ENCODE data around the gene SLC35F3.

- TF ChIP-seq POLR2A (IDR thresholded peaks at IDR 0.05) (no peak), CTCF (IDR thresholded peaks at IDR 0.05 in 4 of 5, conservative IDR thresholded peaks at IDR 0.05 in 1 of 5) (no peak)
Measured at GRCh38 chr1:234222561-234223280, 318.2 kb downstream of the SLC35F3 start.
